SH-SY5Y (cell line): ENCODE measurements around the gene HOXD4.

Experiments
- GATA2 ChIP-seq: IDR thresholded peaks from 2 replicates; pipeline ENCODE4 v1.6.1; 2011; ENCODE audit warnings: mild to moderate bottlenecking, low read depth, low read length
- GATA3 ChIP-seq: IDR thresholded peaks from 2 replicates; pipeline ENCODE4 v1.6.1; 2011; ENCODE audit warnings: low read depth, mild to moderate bottlenecking, low read length, moderate library complexity

DNA sequence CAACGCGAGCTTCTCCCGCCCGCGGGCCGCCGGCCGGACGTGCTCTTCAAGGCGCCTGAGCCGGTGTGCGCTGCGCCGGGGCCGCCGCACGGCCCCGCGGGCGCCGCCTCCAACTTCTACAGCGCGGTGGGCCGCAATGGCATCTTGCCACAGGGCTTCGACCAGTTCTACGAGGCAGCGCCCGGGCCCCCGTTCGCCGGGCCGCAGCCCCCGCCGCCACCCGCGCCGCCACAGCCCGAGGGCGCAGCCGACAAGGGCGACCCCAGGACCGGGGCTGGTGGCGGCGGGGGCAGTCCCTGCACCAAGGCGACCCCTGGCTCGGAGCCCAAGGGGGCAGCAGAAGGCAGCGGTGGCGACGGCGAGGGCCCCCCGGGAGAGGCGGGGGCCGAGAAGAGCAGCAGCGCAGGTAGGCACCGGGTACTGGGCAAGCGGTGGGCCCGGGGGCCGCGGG lies 43.6 kb upstream of the HOXD4 start:
- no peak for TF ChIP-seq GATA3
- TF ChIP-seq GATA2 = no peak
